ENCODE results near the gene NOP16. TPM values are rescaled to one million over a fixed set of nuclear protein-coding genes. Genes with fewer than 3 reads are reported as not detected.

The NOP16 gene
- total and polyA plus RNA-seq, 2 of the 13 experiments (the other 11 are each of a cell fraction or from before 2014, with no cell fraction given), result 43.3 to 48.4 TPM

- TF ChIP-seq ZNF766 (CRISPR knock-in tag; IDR thresholded peaks at IDR 0.05; ENCODE audit: borderline replicate concordance) (no peak), NR1H2 (CRISPR knock-in tag; IDR thresholded peaks at IDR 0.05; ENCODE audit: borderline replicate concordance, low read depth) (no peak), GRHL1 (CRISPR knock-in tag; conservative IDR thresholded peaks at IDR 0.05) (no peak), RXRA (CRISPR knock-in tag; IDR thresholded peaks at IDR 0.05) (peak; percentile 46; the same call in 1 of the 2 replicates), ADNP (CRISPR knock-in tag; IDR thresholded peaks at IDR 0.05) (no peak), LRRFIP1 (CRISPR knock-in tag; conservative IDR thresholded peaks at IDR 0.05) (no peak), YEATS4 (CRISPR knock-in tag; IDR thresholded peaks at IDR 0.05; ENCODE audit: borderline replicate concordance) (no peak), ZNF503 (CRISPR knock-in tag; IDR thresholded peaks at IDR 0.05) (no peak), HMG20A (CRISPR knock-in tag; IDR thresholded peaks at IDR 0.05; ENCODE audit: borderline replicate concordance) (no peak), ZNF460 (CRISPR knock-in tag; IDR thresholded peaks at IDR 0.05; ENCODE audit: borderline replicate concordance) (no peak), EED (CRISPR knock-in tag; IDR thresholded peaks at IDR 0.05) (no peak), DMTF1 (CRISPR knock-in tag; IDR thresholded peaks at IDR 0.05) (no peak), SMC3 (IDR thresholded peaks at IDR 0.05; ENCODE audit: low read length) (peak; percentile 62; the same call in 1 of the 2 replicates), PPARG (CRISPR knock-in tag; conservative IDR thresholded peaks at IDR 0.05) (no peak), FOXK2 (IDR thresholded peaks at IDR 0.05) (no peak), HDAC2 (CRISPR knock-in tag; IDR thresholded peaks at IDR 0.05) (0 out of 2 replicates have a peak, but pooled peaks have one; percentile 14)
- TF ChIP-seq, protein P1, sequence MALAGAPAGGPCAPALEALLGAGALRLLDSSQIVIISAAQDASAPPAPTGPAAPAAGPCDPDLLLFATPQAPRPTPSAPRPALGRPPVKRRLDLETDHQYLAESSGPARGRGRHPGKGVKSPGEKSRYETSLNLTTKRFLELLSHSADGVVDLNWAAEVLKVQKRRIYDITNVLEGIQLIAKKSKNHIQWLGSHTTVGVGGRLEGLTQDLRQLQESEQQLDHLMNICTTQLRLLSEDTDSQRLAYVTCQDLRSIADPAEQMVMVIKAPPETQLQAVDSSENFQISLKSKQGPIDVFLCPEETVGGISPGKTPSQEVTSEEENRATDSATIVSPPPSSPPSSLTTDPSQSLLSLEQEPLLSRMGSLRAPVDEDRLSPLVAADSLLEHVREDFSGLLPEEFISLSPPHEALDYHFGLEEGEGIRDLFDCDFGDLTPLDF (CRISPR knock-in tag; IDR thresholded peaks at IDR 0.05), result no peak
- TF ChIP-seq, protein P2, sequence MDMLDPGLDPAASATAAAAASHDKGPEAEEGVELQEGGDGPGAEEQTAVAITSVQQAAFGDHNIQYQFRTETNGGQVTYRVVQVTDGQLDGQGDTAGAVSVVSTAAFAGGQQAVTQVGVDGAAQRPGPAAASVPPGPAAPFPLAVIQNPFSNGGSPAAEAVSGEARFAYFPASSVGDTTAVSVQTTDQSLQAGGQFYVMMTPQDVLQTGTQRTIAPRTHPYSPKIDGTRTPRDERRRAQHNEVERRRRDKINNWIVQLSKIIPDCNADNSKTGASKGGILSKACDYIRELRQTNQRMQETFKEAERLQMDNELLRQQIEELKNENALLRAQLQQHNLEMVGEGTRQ (IDR thresholded peaks at IDR 0.05; ENCODE audit: low read depth, low read length), result no peak
- TF ChIP-seq, protein P2 (CRISPR knock-in tag; IDR thresholded peaks at IDR 0.05; ENCODE audit: borderline replicate concordance), result no peak
Measured at GRCh38 chr5:176429972-176430371, 41.6 kb upstream of the NOP16 start (continued).
